Measurements from ENCODE around the gene ZKSCAN5.

DNA sequence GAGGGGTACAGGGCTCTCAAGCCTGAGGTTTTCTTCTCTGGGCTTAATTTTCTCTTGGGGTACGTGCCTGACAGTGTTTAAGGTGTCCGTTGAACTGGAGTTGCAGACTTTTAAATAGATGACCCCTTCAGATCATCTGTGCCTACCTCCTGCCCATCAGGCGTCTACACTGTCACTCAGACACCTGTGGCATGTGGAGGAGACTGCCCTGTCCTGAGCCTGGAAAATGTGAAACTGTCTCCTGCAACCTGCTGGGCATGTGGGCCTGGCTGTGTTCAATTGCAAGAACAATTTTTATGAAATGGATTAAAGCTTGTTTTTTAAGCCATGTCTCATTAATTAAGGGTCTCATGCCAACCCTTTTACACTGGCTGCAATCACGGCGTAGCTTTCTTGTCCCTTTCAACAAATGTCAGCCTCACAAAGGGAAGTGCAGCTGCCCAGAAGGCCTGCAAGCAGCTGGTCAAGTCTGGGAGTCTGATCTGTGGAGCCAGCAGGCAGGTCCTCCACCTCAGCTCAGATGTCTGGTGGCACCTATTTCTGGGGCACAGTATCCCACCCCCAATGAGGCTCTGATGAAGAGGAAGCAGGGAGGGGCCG lies 47.3 kb upstream of the ZKSCAN5 start:
- TF ChIP-seq, protein P1, sequence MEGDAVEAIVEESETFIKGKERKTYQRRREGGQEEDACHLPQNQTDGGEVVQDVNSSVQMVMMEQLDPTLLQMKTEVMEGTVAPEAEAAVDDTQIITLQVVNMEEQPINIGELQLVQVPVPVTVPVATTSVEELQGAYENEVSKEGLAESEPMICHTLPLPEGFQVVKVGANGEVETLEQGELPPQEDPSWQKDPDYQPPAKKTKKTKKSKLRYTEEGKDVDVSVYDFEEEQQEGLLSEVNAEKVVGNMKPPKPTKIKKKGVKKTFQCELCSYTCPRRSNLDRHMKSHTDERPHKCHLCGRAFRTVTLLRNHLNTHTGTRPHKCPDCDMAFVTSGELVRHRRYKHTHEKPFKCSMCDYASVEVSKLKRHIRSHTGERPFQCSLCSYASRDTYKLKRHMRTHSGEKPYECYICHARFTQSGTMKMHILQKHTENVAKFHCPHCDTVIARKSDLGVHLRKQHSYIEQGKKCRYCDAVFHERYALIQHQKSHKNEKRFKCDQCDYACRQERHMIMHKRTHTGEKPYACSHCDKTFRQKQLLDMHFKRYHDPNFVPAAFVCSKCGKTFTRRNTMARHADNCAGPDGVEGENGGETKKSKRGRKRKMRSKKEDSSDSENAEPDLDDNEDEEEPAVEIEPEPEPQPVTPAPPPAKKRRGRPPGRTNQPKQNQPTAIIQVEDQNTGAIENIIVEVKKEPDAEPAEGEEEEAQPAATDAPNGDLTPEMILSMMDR (IDR thresholded peaks at IDR 0.05; ENCODE audit: insufficient read depth, low read depth, low read length) = no peak
- no peak for TF ChIP-seq EZH2 (IDR thresholded peaks at IDR 0.05; ENCODE audit: insufficient read depth, low read length)

Data from astrocyte (in vitro differentiated cells and primary cell).